Activated CD4-positive, alpha-beta T cell treated with anti-CD3 and anti-CD28 coated beads for 4 hours (primary cell): ENCODE results near the gene UBE3B.
"Not testable (repeated sequence)": the region's sequence is repeated elsewhere in the genome, so short reads cannot be mapped to it uniquely, and the experiment has no call there.

Source experiments
- DNase-seq, 2 donors: peaks; one replicate each; pipeline ENCODE4 v3.0.0-alpha.2; 2020

The UBE3B gene

DNA sequence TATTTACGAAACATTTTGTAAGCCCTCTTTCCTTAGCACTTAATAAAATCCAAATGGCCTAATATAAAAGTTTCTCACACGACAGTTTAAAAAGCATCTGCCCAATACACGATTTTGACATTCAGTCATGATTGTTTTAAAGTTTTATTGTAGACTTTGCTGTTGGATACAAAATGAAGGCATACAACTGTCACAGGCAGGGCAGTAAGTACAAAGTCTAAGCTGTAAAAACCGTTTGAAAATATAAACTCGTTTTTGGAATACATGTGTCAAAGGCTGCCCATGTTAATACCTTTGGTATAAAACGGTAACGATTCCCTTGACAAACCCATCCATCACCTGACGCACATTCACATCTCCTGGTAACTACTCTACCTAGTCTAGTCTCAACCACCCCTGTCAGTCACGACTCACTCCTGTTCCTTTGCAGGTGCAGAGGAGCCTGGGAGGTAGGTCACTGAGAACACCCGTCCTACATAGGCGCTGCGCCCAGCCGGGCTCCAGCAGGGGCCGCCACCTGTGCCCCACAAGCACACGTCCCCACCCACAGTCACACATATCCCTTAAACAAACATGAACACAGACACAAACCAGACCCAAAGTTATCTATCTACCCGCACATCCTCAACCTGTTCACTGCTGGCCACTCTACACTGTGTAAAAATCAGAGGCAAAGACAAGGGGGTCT is 27.4 kb upstream of the UBE3B start:
- no peak for DNase-seq

DNA sequence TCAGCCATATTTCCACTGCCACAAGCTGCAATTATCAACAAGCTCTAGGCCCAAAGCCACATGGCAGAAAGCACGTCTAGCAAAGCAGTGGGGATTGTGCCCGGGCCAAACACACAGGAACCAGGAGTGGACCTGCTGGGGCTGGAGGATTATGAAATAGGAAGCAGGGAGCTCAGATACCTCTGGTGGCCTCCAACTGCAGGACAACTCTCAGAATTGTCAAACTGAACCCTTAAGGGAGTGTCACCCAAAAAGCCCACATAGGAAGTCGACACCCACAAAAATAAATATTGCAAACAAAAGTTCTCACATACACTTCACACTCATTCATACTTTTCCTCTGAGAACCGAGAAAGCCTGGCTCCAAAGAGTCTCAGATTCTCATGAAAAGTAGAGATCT is 26.5 kb upstream of the UBE3B start:
- DNase-seq, result no peak

DNA sequence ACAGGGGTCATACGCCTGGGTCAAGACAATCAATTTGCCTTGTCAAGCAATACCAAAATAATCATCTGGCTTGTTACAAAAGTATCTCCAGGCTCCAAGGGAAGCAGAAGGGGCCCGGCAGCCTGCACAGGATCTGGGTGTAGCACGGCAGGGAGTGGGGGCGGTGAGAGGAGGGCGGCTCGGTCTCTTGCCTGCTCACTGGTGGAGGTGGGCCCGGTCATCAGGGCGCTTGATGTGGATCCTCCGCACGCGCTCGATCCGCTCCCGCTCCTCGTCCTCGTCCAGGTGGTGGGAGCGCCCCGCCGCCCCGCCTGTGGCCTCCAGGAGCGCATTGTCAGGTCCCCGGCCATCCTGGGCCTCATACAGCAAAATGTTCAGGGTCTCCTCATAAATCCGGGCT is 26.0 kb upstream of the UBE3B start:
- no peak for DNase-seq

DNA sequence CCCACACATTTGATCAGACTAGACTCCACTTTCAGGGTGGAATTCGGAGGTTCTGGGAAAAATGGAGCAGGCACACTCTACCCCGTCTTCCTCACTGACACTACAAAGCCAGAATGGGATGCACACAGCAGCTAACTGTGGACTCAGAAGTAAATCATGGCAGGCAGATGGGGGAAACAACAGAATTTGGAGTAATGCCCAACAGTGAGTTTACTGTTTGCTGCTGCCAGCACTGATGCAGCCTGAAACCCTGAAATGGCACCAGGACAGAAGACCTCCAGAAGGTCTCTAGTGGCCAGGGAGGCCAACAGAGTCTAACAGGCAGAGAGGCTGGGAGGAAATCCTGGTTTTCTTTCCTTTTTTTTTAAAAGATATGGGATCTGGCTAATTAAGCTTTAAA is 24.9 kb upstream of the UBE3B start:
- DNase-seq, result no peak

DNA sequence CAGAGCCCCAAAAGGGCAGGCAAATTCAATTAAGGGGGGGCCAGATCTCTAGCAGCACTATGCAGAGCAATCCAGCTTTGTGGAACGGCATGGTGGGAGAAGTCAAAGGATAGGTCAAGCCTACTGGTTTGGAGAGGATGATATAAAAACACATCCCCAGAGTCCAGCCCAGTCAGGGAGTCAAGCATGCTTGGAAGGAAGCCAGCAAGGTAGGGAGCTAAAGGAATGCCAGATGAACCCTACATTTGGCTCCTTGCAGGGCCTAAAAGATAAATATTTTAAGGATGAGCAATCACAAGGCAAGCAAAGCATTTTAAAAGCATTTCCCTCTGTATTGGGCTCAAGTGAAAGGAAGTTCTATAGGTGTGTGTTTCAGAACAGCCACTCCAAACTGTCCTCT is 21.7 kb upstream of the UBE3B start:
- no peak for DNase-seq

DNA sequence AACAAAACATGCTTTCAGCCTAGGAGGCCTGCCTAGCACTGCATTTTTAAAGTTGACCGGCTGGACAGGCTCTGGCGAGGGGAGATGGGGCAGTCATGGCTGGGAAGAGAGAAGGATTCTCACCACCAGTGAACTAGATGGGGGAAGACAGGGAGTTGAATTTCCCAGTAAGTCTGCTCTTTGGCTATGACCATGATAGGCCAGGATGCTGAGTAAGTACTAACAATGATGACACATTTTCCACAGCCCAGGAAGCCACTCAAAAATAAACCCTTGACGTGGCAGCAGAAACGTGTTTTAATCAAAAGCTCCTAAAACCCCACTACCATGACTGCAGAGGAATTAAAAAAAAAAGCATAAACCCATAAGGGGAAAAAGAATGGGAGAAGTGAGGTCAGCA is 19.3 kb upstream of the UBE3B start:
- DNase-seq, result no peak

DNA sequence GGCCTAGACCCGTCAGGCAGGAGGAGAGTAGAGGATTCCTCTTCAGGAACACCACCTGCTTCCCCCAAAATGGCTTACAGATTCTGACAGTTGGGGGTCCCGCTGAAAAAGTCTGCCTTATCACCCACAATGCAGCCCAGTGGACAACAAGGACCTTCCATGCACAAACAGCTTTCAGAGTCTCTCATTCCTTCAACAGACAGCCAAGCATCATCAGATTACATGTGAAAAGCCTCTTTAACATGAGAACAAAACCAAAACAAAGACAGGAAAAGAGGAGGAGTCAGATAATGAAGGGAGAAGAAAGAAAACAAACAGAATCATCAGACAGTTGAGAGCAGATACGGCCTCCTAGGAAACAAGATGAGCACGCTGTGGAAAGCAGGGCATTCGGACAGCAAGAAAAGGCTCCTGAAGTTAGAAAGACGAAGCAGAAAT is 18.6 kb upstream of the UBE3B start:
- DNase-seq, result no peak

DNA sequence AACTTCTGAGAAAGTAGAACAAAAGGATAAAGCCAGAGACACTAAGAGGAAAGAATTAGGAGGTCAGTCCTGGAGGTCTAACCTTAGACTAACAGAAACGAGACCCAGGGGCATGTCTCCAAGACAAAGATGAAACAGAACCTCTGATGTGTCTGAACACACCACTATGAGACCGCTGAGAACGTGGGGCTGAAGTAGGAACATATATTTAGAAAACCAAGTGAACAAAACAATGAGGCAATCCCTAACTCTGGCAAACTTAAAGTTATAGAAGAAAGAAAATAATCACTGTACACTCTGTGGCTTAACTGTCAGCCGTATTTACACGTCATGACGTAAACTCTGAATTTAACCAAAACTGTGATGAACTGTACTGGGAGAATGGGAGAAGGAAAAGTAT is 18.2 kb upstream of the UBE3B start:
- DNase-seq, result no peak

DNA sequence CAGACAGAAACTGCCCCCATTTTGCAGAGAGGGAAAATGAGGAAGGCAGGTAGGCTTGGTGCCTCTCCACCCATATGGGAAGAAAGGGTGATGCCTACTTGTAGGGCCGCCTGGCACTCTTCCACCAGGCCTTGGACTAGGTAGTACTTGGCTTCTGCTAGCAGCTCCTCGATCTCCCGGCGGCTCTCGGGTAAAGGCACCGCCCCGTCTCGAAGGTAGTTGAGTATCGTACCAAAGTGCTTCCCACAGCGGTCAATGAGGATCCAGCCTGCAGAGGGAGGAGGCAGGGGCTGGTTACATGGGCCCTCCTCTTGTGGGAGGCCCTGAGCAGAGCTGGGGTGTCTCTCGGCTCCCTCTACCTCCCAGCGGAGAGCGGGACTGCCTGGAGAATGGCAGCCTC is 16.9 kb upstream of the UBE3B start:
- DNase-seq, result no peak

DNA sequence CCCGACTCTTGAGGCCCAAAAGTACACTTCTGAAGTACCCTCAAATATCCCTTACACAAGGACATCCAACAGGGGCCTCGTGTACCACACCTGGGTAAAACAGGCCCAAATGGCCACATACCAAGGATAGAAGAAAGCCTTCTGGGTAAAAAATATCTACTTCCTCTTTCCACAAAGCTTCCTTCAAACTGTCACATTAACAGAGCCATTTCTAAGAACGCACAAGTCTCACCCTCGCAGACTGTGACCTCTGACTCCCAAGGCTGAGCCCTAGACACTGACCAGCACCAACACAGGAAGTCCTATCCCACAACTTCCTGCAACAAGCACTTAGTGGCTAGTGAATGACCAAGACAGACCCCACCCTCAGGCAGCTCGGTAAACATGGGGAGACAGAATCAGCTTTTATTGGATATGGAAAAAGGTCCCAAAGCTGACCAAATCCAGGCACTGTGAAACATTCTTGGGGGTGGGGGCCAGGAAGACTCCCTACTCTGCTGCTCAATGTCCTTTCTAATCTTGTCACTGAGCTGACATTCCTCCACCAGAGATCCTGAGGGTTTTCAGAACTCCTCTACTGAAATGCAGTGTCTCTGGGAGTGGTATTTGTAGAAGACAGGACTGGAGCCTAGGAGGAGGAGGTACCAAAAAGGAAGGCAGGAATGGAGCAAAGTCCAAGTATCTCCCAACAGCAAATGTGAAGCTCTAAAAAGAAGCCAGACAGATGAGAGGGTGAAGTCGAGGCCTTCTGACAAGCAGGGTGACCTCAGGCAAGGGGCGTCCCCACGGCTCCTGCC is 16.2 kb upstream of the UBE3B start:
- DNase-seq, result no peak

DNA sequence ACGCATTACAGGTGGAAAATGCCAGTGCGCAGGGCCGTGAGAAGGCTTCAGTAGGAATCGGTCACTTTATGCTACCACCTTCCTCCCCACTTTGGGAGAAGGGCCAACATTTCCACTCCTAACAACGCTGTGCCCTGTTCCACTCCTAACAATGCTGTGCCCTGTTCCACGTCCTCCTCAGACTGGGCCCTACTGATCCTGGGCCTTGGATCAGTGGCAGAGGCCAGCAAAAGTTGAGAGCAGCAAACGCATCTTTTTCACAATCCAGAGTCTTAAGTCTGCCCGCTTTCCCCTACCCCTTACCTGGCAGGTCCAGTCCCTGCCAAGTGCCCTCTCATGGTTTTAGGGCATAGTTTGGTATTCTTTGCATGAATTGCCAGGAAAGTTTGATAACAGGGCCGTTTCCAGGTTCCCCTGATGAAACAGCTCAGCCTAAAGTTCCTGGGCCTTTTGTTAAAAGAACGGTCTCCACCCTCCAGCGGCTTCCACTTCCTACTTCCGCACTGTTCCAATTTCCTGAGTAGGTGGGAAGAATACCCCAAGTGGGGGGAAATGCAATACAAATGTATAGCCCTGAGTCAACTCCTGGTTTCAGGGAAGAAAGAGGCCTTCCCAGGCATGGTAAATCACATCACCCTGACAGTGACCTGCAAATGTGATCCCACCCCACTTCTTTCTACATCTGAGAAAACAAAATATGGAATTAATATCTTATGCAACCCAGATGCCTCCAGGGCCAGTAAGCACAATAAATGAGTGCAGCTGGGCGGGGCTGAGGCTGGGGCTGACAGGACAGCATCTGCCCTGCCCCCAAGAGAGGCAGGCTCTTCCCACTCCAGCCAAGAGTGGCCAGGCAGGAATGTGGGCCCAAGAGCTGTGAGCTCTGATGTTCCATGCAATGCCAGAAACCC is 15.3 kb upstream of the UBE3B start:
- DNase-seq, result no peak

DNA sequence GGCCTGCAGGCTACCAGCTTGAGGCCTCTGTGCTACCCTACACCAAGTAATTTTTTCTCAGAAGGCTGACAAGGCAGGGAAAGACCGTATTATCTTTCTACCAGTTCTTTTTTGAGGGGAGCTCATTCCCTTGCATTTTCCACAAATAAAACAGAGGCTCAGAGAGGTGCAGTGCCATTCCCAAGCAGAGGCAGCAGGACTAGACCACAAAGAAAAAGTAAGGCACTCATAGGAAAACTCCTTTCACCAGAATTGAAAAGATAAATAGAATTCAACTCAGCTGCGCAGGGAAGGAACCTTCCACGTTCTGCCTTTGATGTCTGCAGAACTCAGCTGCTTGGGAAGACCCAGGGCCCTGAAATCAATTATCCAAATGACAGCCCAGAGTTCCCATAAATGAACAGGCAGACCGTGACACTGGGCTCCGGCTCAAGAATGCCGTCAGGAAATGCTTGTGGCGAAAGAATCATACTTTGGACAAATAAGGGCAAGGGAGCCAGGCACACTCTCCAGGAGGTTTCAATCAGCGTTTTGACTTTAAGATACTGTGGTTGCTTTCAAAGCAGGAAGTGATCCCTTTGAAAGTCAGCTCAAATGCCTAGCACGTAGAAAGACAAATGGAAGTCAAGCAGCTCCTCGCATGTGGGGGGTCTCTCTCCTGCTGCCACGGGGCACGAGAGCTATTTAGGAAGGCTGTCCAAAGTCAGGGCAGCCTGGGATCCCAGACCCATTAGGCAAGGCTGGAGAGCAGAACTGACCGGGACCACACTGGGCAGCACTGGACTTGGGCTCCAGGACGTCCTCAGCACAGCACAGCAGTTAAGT is 14.4 kb upstream of the UBE3B start:
- DNase-seq, result no peak

DNA sequence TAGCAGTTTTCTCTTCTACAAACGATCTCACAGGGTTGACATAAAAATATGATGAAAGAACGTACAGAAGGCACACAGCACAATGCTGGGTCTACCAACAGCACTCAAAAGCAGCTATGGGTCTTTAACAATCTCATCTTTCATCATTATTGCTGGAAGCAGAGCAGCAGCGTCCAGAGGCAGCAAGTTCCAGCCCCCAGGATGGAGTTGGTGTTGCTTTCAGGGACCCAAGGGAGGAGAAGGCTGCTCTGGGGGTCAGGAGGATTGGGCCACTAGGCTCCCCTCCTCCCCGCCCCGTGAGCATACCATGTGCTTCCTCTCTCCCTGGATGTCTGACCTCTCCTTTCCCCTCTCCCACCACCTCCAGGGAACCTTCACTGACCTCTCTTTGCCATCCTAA is 13.7 kb upstream of the UBE3B start:
- no peak for DNase-seq

DNA sequence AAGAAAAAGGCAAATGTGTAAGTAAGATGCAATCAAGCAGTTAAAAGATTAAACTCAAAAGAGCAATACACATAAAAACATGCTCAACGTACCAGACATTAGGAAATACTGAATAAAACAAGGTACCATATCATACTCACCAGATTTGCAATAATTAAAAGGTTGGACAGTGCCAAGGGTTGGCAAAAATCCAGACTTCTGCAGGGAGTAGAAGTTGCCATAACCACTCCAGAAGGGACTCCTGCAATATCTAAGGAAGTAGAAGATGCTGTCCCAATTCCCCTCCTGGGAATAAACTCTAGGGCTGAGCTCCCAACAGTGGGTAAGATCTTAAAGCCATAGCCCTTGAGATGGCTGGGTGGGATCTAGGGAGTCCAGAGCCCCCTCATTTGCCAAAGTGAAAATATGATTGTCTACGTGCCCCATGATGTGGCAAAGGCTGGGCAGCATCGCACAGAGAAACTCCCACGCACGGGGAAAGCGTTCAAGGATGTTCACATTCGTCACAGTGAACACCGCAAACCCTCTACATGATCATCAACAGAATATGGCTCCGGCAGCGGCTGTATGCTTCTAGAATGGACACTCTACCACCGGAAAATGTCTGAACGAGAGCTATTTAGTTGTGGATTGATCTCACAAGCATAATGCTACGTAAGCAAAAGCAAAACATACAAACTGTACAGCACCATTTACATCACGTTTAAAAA is 12.6 kb upstream of the UBE3B start:
- DNase-seq, result no peak

DNA sequence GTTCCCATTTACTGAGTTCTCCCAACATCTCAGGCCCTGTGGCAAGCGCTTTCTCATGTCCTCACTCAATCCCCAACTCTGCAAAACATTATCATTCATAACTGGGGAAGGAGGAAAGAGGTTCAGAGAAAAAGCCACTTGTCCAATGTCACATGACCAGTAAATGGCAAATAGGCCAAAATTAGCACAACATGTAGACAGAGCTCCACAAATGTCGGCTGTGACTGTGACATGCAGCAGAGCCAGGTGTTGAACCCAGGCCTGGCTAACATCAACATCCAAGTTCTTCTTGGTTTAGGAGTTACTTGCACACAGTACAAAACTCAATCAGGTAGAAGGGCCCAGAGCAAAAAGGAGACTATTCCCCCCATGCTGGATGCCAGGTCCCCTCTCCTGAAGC is 11.1 kb upstream of the UBE3B start:
- DNase-seq, result no peak

DNA sequence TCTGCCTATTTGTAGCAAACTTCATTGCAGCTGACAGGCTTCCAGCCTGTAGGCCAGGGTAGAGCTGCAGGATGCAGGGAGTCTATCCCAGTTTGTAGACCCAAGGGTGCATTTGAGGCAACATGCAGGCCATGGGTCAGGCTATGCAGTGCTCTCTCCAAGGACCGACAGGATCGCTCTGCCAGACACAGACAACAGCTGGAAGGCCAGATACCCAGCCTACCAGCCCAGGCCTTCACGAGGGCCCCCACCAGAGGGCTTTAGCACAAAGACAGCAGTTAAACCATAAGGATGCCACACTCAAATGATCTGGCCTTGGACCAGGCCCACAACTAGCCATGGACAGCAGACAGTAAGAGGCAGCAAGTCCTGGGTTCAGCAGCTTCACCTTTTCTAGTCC is 10.6 kb upstream of the UBE3B start:
- DNase-seq, result no peak

DNA sequence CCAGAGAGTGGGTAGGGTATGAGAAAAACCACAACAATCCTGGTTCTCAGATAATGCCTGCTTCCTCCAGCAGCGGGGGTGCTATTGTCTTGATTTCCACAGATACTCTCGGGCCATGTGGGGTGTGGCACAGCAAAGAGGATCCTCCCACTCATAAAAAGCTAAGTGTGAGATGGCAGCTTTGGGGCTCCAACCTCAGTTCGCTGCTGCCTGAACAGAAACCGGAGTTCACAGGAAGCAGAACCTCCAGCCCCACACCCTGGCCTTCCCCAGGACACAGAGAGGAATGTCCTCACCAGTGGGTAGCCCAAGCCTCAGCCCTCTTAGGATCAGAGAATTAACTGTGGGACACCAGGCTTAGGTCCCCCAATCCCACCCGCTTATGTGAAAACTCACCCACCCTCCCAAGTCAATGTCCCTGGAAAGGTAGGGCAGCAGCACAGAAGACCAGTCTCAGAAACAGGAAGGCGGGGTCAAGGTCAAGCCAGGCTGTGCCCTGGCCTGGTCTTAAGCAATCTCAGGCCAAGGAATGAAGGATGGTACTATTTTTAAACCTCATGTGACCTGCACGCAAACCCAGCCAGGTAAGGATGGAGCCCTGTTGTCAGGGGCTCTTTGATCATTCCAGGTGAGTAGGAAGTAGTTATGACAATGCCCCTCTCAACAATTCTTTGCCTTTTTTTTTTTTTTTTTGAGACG is 9.3 kb upstream of the UBE3B start:
- no peak for DNase-seq

DNA sequence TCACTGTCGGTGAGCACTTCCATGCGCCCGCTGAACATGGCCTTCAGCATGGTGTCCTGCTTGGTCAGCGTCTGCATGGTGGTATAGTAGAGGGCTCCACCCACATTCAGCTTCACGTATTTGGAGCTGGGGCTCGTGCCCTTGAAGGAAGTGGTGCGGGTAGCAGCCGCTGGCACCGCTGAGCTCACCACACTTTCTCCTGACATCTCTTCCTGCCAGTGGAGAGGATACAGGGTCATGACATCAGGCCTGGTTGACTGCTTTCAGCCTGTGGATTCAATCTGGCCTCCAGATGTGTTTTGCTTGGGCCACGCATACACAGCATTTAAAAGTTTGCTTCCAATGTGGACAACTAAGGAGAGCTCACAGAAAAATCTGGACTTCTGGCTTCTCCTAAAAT is 7.9 kb upstream of the UBE3B start:
- DNase-seq, result no peak

DNA sequence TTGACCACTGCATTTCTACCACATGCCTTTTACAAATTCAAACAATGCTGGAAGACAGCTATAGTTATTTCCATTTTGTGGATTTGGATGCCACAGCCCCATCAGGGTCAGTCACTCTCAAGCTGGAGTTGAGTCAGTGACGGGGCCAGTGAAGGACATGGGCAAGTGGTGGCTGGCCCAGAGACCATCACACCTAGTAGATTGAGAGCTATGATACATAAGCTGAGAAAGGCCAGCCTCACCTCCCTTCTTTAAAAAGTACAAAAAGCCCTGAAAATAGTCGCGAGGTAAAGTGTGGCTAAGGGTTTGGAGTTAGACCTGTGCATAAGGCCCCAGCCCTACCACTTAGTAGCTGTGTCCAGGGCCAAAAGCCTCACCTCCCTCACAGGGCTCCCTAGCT is 4.4 kb upstream of the UBE3B start:
- no peak for DNase-seq

DNA sequence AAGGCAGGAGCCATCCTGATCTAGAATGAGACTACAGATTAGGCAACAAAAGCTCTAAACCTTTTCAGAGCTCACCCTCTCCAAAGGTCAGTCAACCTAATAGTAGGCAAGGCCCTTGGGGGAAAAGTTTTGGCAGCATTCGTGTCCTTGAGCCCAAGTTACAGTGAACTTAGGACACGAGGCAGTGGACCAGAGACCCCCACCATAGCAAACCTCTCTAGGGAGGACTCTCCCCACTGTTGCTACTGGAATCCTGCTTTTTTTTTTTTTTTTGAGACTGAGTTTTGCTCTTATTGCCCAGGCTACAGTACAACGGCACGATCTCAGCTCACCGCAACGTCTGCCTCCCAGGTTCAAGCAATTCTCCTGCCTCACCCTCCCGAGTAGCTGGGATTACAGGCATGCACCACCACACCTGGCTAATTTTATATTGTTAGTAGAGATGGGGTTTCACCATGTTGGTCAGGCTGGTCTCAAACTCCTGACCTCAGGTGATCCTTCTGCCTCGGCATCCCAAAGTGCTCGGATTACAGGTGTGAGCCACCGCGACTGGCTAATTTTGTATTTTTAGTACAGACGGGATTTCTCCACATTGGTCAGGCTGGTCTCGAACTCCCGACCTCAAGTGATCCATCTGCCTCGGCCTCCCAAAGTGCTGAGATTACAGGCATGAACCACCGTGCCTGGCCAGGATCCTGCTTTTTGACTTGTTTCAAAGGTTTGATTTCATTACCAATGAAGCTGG is 3.7 kb upstream of the UBE3B start:
- not testable (repeated sequence) for DNase-seq

DNA sequence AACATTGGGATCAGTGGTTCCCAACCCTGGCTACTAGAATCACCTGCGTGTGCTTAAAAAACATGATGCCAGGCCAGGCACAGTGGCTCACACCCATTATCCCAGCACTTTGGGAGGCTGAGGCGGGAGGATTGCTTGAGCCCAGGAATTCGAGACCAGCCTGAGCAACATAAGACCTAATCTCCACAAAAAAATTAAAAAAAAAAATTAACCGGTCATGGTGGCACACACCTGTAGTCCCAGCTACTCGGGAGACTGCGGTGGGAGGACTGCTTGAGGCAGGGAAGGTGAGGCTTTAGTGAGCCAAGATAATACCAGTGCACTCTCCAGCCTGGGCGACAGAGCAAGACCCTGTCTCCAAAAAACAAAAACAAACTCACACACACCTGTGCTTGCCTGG is 2.3 kb upstream of the UBE3B start:
- DNase-seq, result no peak
